Measurements from ENCODE around the gene TMEM170A. TPM values are rescaled to one million over a fixed set of nuclear protein-coding genes. Genes with fewer than 3 reads are reported as not detected.

Gene TMEM170A
- total RNA-seq, 2 donors from 2014 or later, result 21.5 to 35.9 TPM

- DNase-seq (ENCODE audit: low spot score), result peak; percentile 77
- Histone ChIP-seq H3K4me3 (no peak overlapping the region), H3K36me3 (no peaks in the 10 kb centered on the region), H3K27ac (no peak overlapping the region), H3K9me3 (no peaks in the 10 kb centered on the region), H3K27me3 (replicated peaks; ENCODE audit: insufficient read depth) (no peaks in the 10 kb centered on the region), H3K4me1 (replicated peaks) (no peaks in the 10 kb centered on the region)
- intact Hi-C loops (cut with DNase I), result no loop called here
- 40% methylated on average over 9 of the region's 9 CpGs for WGBS
- peak; percentile 87 for TF ChIP-seq POLR2AphosphoS5 (IDR thresholded peaks at IDR 0.05)
- peak in 1 of 4 experiments; percentile 6 for TF ChIP-seq CTCF (IDR thresholded peaks at IDR 0.05)
- peak; percentile 22 for TF ChIP-seq POLR2A (IDR thresholded peaks at IDR 0.05)
Measured at GRCh38 chr16:75486014-75486675, 21.7 kb upstream of the TMEM170A start.

- no peak for TF ChIP-seq POLR2AphosphoS5 (IDR thresholded peaks at IDR 0.05)
- H3K9me3 ChIP-seq, result no peaks in the 10 kb centered on the region
- H3K4me3 ChIP-seq, result no peak overlapping the region
- intact Hi-C loops (cut with DNase I), result no loop called here
- no peaks in the 10 kb centered on the region for H3K27me3 ChIP-seq (replicated peaks; ENCODE audit: insufficient read depth)
- WGBS, result 65% methylated on average over 7 of the region's 7 CpGs
- H3K36me3 ChIP-seq, result no peaks in the 10 kb centered on the region
- DNase-seq (ENCODE audit: low spot score), result no peak
- H3K4me1 ChIP-seq (replicated peaks), result no peaks in the 10 kb centered on the region
- no peak overlapping the region for H3K27ac ChIP-seq
Measured at GRCh38 chr16:75485230-75486013, 20.9 kb upstream of the TMEM170A start.

- no peak overlapping the region for H3K27ac ChIP-seq
- no peak overlapping the region for H3K4me3 ChIP-seq
- no peaks in the 10 kb centered on the region for H3K9me3 ChIP-seq
- intact Hi-C loops (cut with DNase I), result no loop called here
- peak; percentile 33 for DNase-seq (ENCODE audit: low spot score)
- H3K4me1 ChIP-seq (replicated peaks), result no peaks in the 10 kb centered on the region
- no peaks in the 10 kb centered on the region for H3K36me3 ChIP-seq
- TF ChIP-seq POLR2A (IDR thresholded peaks at IDR 0.05) (no peak), POLR2AphosphoS5 (IDR thresholded peaks at IDR 0.05) (peak; percentile 31)
- 45% methylated on average over 2 of the region's 2 CpGs for WGBS
- H3K27me3 ChIP-seq (replicated peaks; ENCODE audit: insufficient read depth), result no peaks in the 10 kb centered on the region
Measured at GRCh38 chr16:75483222-75483621, 18.7 kb upstream of the TMEM170A start.

- Histone ChIP-seq H3K4me1 (replicated peaks) (no peaks in the 10 kb centered on the region), H3K36me3 (no peaks in the 10 kb centered on the region), H3K4me3 (no peak overlapping the region), H3K27ac (no peak overlapping the region), H3K27me3 (replicated peaks; ENCODE audit: insufficient read depth) (no peaks in the 10 kb centered on the region), H3K9me3 (no peaks in the 10 kb centered on the region)
- intact Hi-C loops (cut with DNase I), result no loop called here
- 77% methylated on average over 14 of the region's 14 CpGs for WGBS
- TF ChIP-seq POLR2AphosphoS5 (IDR thresholded peaks at IDR 0.05), result no peak
- TF ChIP-seq CTCF (IDR thresholded peaks at IDR 0.05), result no peak
- TF ChIP-seq POLR2A (IDR thresholded peaks at IDR 0.05), result no peak
- no peak for DNase-seq (ENCODE audit: low spot score)
Measured at GRCh38 chr16:75482434-75483205, 18.1 kb upstream of the TMEM170A start.

- no peaks in the 10 kb centered on the region for H3K9me3 ChIP-seq
- H3K4me3 ChIP-seq, result no peak overlapping the region
- no peak for TF ChIP-seq POLR2AphosphoS5 (IDR thresholded peaks at IDR 0.05)
- TF ChIP-seq POLR2A (IDR thresholded peaks at IDR 0.05), result no peak
- no peak for TF ChIP-seq CTCF (IDR thresholded peaks at IDR 0.05)
- DNase-seq (ENCODE audit: low spot score), result no peak
- intact Hi-C loops (cut with DNase I), result no loop called here
- 90% methylated on average over 7 of the region's 7 CpGs for WGBS
- no peaks in the 10 kb centered on the region for H3K27me3 ChIP-seq (replicated peaks; ENCODE audit: insufficient read depth)
- H3K36me3 ChIP-seq, result no peaks in the 10 kb centered on the region
- H3K4me1 ChIP-seq (replicated peaks), result no peaks in the 10 kb centered on the region
- H3K27ac ChIP-seq, result no peak overlapping the region
Measured at GRCh38 chr16:75481475-75481874, 17.0 kb upstream of the TMEM170A start.

All from prostate gland (tissue), 2 donors.